PC-3 (cell line): ENCODE measurements around the gene KRT81. TPM values are rescaled to one million over a fixed set of nuclear protein-coding genes. Genes with fewer than 3 reads are reported as not detected.

Source experiments
- ATAC-seq: fragments of 200-7000 bp; cut with Tn5 transposase; 2 replicates; pipeline ENCODE4 v1.9.1; 2020; ENCODE audit warnings: mild to moderate bottlenecking, moderate library complexity
- BruUV-seq: library from RNA; stranded (reverse); fragments of 400-500 nt; replicated peaks from 2 replicates; lab custom pipeline; 2021; lab: Mats Ljungman, UMichigan
- CTCF ChIA-PET: fragments of 300-600 bp; sonication (Branson Sonifier 250); formaldehyde crosslinking; loops from one replicate; lab custom pipeline; 2022; ENCODE audit warnings: antibody characterized with exemption; lab: Charles Lee
- POLR2A ChIA-PET: fragments of 300-600 bp; sonication (Branson Sonifier 250); formaldehyde crosslinking; loops from one replicate; lab custom pipeline; 2022; ENCODE audit warnings: antibody characterized with exemption; ENCODE audit not compliant: unreplicated experiment; lab: Charles Lee
- DNase-seq: peaks from one replicate; pipeline ENCODE4 v3.0.0-alpha.2; 2015
- H2AFZ ChIP-seq: fragments of 300-600 bp; sonication (generic); 2 replicates; pipeline ENCODE4 v1.6.0; 2016; ENCODE audit warnings: antibody characterized with exemption, low read length
- H3F3A ChIP-seq: fragments of 300-600 bp; sonication (generic); one replicate; pipeline ENCODE4 v1.6.0; 2017; ENCODE audit warnings: antibody characterized with exemption, low read length, control low read depth, mild to moderate bottlenecking; ENCODE audit not compliant: unreplicated experiment
- H3K27ac ChIP-seq: fragments of 300-600 bp; sonication (generic); 2 replicates; pipeline ENCODE4 v1.5.1; 2016; ENCODE audit warnings: mild to moderate bottlenecking, low read length
- H3K27me3 ChIP-seq: fragments of 300-600 bp; sonication (generic); 2 replicates; pipeline ENCODE4 v1.6.1; 2016; ENCODE audit warnings: low read length, mixed read lengths
- H3K36me3 ChIP-seq: fragments of 300-600 bp; sonication (generic); 2 replicates; pipeline ENCODE4 v1.6.1; 2016; ENCODE audit warnings: low read depth, mixed run types, low read length, mixed read lengths
- H3K4me1 ChIP-seq: fragments of 300-600 bp; sonication (generic); 2 replicates; pipeline ENCODE4 v1.5.1; 2016; ENCODE audit warnings: low read length; ENCODE audit not compliant: insufficient read depth
- H3K4me2 ChIP-seq: fragments of 300-600 bp; sonication (generic); 2 replicates; pipeline ENCODE4 v1.6.0; 2016; ENCODE audit warnings: low read length
- H3K4me3 ChIP-seq: fragments of 300-600 bp; sonication (generic); 2 replicates; pipeline ENCODE4 v1.5.1; 2016; ENCODE audit warnings: mild to moderate bottlenecking, low read length, mixed read lengths
- H3K79me2 ChIP-seq: fragments of 300-600 bp; sonication (generic); 2 replicates; pipeline ENCODE4 v1.6.1; 2017; ENCODE audit warnings: low read length, mixed read lengths
- H3K9ac ChIP-seq: fragments of 300-600 bp; sonication (generic); 2 replicates; pipeline ENCODE4 v1.6.0; 2016; ENCODE audit warnings: mild to moderate bottlenecking, low read length
- H3K9me2 ChIP-seq: fragments of 300-600 bp; sonication (generic); replicated peaks from 2 replicates; pipeline ENCODE4 v1.6.1; 2016; ENCODE audit warnings: mixed run types, low read length, mixed read lengths
- H3K9me3 ChIP-seq: fragments of 300-600 bp; sonication (generic); 2 replicates; pipeline ENCODE4 v1.6.1; 2016; ENCODE audit warnings: low read length, mixed read lengths
- H4K20me1 ChIP-seq: fragments of 300-600 bp; sonication (generic); 2 replicates; pipeline ENCODE4 v1.6.1; 2016; ENCODE audit warnings: low read length, mixed read lengths
- CTCF ChIP-seq: fragments of 300-600 bp; sonication (generic); conservative IDR thresholded peaks from 2 replicates; pipeline ENCODE4 v1.5.1; 2017; ENCODE audit warnings: antibody characterized with exemption, low read depth, mild to moderate bottlenecking, low read length
- EZH2 ChIP-seq: fragments of 300-600 bp; sonication (generic); IDR thresholded peaks from one replicate; pipeline ENCODE4 v1.6.1; 2017; ENCODE audit warnings: antibody characterized with exemption, mild to moderate bottlenecking, low read length; ENCODE audit not compliant: unreplicated experiment
- EZH2phosphoT487 ChIP-seq: fragments of 300-600 bp; sonication (generic); IDR thresholded peaks from 2 replicates; pipeline ENCODE4 v1.6.1; 2018; ENCODE audit warnings: mild to moderate bottlenecking, antibody characterized with exemption, low read length, borderline replicate concordance
- intact Hi-C: fragments of 100-400 bp; cut with micrococcal nuclease; formaldehyde crosslinking; loops from 2 replicates; pipeline ENCODE4 v1.9.0; 2023
- total RNA-seq: library from RNA; depleted of rRNA; stranded (reverse); fragments of >200 nt; gene quantifications from 2 replicates; pipeline ENCODE4 v1.2.3, GENCODE V29; 2014

KRT81 gene
- total RNA-seq, 1 experiment from 2014 or later, result 1,688 TPM

GRCh38 chr12:52280796-52281560 is 10.4 kb downstream of the KRT81 start:
- Histone ChIP-seq H3K9ac (peak overlapping the region; percentile 89), H3K9me3 (no peaks in the 10 kb centered on the region), H3K9me2 (no peaks in the 10 kb centered on the region), H3K4me1 (peaks cover 75% of the 10 kb centered on the region), H3K4me3 (peak overlapping the region; percentile 36), H3K4me2 (peak overlapping the region; percentile 63), H3K79me2 (peaks cover 9% of the 10 kb centered on the region), H4K20me1 (peaks cover 4% of the 10 kb centered on the region), H3K36me3 (peaks cover 5% of the 10 kb centered on the region), H3K27me3 (no peaks in the 10 kb centered on the region), H2AFZ (no peak overlapping the region), H3F3A (peaks cover 27% of the 10 kb centered on the region), H3K27ac (peak overlapping the region; percentile 99)
- BruUV-seq, result no TSS peak
- ChIA-PET CTCF (interaction anchor here (0.6 to 2.0 kb wide), 4 partner anchors 37 to 137 kb away, joined by 3 to 7 read pairs (median 3); no protein-coding TSS in a partner anchor), POLR2A (interaction anchor here (0.5 to 3.6 kb wide), 5 partner anchors 37 to 134 kb away, joined by 3 to 39 read pairs (median 3); no protein-coding TSS in a partner anchor)
- intact Hi-C loops, result loop anchor here (1.0 to 2.0 kb wide), 5 partner anchors 36 to 132 kb away; partner anchors contain the start of gene KRT80
- DNase-seq (peak; percentile 99), ATAC-seq (peak; percentile 42)
- TF ChIP-seq EZH2 (no peak), CTCF (no peak), EZH2phosphoT487 (no peak)

- Histone ChIP-seq H2AFZ (no peak overlapping the region), H3F3A (peaks cover 22% of the 10 kb centered on the region), H3K27me3 (no peaks in the 10 kb centered on the region), H4K20me1 (no peaks in the 10 kb centered on the region), H3K9me2 (no peaks in the 10 kb centered on the region), H3K4me1 (peaks cover 69% of the 10 kb centered on the region), H3K4me3 (peak overlapping the region; percentile 36), H3K79me2 (peaks cover 3% of the 10 kb centered on the region; the same call in 1 of the 2 replicates), H3K4me2 (peak overlapping the region; percentile 93), H3K36me3 (no peaks in the 10 kb centered on the region), H3K9me3 (no peaks in the 10 kb centered on the region), H3K27ac (peak overlapping the region; percentile 99), H3K9ac (peak overlapping the region; percentile 89)
- ATAC-seq, result peak; percentile 46
- intact Hi-C loops, result loop anchor here (1.0 to 2.0 kb wide), 5 partner anchors 36 to 132 kb away; partner anchors contain the start of gene KRT80
- BruUV-seq, result no TSS peak
- POLR2A ChIA-PET, result interaction anchor here (0.5 to 3.6 kb wide), 4 partner anchors 37 to 135 kb away, joined by 3 to 39 read pairs (median 4); no protein-coding TSS in a partner anchor
- TF ChIP-seq EZH2phosphoT487 (no peak), CTCF (no peak), EZH2 (no peak)
- CTCF ChIA-PET, result interaction anchor here (0.6 to 2.0 kb wide), 5 partner anchors 37 to 136 kb away, joined by 3 to 7 read pairs (median 3); no protein-coding TSS in a partner anchor
- peak; percentile 99 for DNase-seq
Measured at GRCh38 chr12:52280319-52280795, 11.0 kb downstream of the KRT81 start.
